Measurements from ENCODE around the gene SMIM24.
A peak's percentile ranks its signal among the peaks of the same experiment; 100 is the strongest.

The SMIM24 gene

DNA sequence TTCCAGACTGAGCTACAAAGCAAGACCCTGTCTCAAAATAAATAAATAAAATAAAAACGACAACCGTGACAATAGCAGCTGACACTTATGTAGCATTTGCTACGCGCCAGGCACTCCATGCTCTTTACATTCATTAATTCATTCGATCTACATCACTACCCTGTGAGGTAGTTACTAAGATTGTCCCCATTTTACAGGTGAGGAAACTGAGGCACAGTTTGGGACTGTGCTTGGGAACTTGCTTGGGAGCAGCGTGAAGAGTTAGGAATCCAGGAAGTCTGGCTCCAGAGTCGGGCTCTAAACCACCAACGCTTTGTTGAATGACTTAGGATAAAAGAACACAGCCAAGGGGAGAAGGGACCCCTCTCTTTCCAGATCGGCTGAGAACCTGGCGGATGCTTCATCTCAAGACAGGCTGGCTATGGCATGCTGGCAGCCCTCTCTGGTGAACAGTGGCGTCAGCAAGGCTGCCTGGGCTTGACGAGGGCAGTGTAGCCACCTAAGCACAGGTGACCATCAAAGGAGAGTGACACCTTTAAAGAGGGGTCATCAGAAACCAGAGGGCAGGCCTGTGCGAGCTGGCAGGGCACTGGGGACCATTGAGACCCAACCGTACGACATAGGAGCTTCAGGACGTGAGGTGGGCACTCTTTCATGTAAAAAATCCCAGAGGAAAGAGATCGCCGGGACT is 19.6 kb upstream of the SMIM24 start:
- intact Hi-C loops (cut with DNase I): no loop called here
- no peak for DNase-seq

DNA sequence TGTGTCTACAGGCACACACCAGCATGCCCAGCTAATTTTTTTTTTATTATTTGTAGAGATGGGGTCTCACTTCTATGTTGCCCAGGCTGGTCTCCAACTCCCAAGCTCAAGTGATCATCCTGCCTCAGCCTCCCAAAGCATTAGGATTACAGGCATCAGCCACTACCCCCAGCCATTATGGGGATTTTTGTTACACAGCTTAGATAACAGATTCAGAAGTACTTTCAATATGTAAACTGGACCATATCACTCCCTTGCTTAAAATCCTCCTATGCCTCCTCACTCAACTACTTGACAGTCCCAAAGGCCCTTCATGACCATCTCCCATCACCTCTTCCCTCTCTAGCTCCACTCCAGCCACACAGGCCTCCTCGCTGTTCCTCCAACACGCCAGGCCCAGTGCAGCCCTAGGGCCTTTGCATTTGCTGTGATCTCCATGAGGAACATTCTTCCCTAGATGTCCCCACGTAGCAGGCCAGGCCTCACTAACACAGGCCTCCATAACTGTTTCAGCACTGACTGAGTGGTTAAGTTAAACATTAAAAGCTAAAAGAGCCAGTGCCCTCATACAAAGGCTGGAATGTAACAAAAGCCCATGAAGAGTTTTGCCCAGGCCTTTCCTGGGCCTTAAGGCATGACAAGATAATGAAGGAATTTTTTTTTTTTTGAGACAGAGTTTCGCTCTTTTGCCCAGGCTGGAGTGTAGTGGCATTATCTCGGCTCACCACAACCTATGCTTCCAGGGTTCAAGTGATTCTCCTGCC is 17.6 kb upstream of the SMIM24 start:
- DNase-seq: no peak
- intact Hi-C loops (cut with DNase I): no loop called here

- peak in 1 of 10 donors; percentile 84 for DNase-seq
- intact Hi-C loops (cut with DNase I): no loop called here
Measured at GRCh38 chr19:3496392-3497273, 16.3 kb upstream of the SMIM24 start.

DNA sequence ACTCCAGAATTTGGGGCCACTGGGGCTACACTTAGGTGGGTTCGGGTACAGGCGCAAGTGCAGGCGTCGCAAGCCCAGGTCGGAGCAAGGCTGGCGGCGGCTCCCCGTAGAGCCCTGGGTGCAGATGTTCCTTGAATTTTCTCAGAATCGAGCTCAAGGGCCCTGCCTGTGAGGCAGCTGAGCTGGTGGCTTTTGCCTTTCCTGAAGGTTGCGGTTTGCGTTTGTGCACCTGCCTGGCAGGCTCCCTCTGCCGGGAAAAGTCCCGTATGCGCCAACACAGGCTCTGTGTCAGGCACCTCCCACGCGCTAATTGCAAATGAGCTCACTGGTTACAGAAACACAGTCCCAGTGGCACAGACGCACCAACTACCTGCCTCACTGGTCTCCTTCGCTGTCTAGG is 14.2 kb upstream of the SMIM24 start:
- DNase-seq: peak in 3 of 10 donors; percentile 34 to 91 (median 89)
- intact Hi-C loops (cut with DNase I): no loop called here

- intact Hi-C loops (cut with DNase I): no loop called here
- peak; percentile 83 to 99 (median 94) for DNase-seq
Measured at GRCh38 chr19:3494051-3494450, 13.7 kb upstream of the SMIM24 start.

- intact Hi-C loops (cut with DNase I): no loop called here
- DNase-seq: peak in 1 of 10 donors; percentile 80
Measured at GRCh38 chr19:3493651-3494050, 13.3 kb upstream of the SMIM24 start.

GRCh38 chr19:3492919-3493318 is 12.6 kb upstream of the SMIM24 start:
- peak in 2 of 10 donors; percentile 81 to 83 for DNase-seq
- intact Hi-C loops (cut with DNase I): no loop called here

DNA sequence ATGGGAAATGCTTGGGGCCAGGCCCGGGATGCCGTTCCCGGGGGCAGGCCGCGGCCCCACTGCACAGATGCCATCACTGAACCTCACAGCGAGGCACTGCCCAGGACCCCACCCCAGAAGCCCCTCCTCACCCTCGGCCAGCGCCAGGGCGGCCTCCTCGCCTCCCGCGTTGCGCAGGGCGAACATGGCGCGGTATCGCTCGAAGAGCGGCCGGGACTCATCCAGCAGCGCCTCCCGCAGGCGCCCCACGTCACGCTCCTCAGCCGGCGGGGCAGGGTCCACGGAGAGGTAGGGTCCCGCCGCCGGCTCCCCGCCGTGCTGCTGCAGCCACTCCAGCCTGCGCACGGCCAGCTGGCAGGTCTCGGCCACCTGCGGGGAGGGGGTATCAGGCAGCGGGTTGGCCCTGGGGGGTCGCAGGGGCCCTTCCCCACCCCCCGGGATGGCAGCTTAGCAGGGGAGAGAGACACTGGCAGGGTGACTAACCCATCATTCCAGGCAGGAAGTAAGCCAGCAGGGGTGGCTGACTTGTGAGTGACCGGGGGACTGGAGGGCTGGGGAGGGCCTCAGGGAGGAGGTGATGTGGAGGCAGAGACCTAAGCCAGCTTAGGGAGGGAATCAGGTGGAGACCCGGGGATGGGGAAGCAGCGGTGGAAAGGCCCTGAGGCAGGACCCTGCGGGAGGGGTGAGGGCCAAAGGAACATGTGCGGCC is 12.0 kb upstream of the SMIM24 start:
- peak in 1 of 10 donors; percentile 66 for DNase-seq
- intact Hi-C loops (cut with DNase I): no loop called here

DNA sequence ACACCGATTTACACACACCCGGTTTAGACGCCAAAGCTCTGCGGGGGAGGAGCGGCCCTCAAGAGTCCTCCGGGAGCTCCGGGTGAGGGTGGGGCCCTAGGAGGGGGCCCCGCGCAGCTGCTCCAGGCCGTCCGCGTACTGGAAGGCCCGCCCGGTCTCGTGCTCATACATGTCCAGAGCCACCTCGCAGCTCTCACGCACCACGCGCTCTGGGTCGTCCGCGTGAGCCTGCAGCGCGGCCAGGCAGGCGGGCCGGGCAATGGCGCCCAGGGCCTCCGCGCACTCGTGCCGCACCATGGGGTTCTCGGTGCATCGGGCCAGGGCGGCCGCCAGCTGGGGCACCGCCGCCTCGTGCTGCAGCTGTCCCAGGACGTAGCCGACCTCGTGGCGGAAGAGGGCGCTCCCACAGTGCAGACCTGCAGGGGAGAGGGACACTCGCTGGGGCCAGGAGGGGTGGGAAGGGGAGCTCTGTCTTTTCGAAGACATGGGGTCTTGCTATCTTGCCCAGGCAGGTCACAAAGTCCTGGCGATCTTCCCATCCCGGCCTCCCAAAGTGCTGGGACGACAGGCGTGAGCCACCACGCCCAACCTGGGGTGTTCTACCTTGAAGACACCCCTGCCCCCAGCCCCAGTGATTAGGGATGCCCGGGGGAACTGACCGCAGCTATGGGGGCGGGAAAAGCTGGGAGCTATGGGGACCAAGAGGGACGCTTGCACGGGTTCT is 11.2 kb upstream of the SMIM24 start:
- intact Hi-C loops (cut with DNase I): no loop called here

GRCh38 chr19:3483226-3483628 is 2.9 kb upstream of the SMIM24 start, which contains the start of gene SMIM44:
Gene SMIM44, minus strand, starts transcription at chr19:3483441. Its CDS starts 38 bp downstream, at chr19:3483403.
- intact Hi-C loops (cut with DNase I): no loop called here
- peak in 1 of 10 donors; percentile 70 for DNase-seq

More for the DNA sequence above, 11.2 kb upstream of the SMIM24 start:
- DNase-seq: peak in 2 of 10 donors; percentile 66 to 82

DNA sequence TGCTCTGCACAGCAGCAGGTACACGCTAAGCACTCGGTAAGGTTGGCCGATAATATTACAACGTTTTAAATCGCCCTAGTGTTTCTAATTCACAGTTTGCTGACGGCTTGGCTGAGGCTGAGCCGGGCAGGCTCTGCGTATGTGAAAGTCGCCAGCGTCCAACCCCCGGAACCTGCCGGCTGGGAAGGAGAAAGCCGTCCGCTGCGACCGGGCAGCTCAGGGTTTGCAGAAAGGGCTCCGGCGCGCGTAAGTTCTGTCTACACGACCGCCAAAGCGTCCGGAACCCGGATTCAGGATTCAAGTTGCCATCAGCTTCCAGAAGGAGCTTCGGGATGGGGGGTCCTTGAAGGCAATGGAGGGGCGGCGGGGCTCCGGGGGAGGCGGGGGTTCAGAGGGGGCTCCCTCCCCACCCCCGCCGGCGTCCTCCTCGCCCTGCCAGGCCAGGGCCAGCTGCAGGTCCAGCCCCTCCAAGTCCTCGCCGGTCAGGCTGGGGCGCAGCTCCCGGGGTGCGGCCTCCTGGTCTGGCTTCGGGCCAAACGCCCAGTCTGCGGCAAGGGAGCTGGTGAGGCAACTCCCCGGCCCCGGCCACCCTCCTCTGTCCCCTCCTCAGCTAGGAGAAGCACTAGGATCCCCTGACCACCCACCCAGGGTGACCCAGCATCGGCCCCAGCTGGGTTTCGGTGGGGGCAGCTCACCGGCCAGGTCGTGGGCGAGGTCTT is 2.3 kb upstream of the SMIM24 start:
- DNase-seq: peak in 1 of 10 donors; percentile 86
- intact Hi-C loops (cut with DNase I): no loop called here

GRCh38 chr19:3481241-3482090 is 1.1 kb upstream of the SMIM24 start:
- intact Hi-C loops (cut with DNase I): no loop called here

DNA sequence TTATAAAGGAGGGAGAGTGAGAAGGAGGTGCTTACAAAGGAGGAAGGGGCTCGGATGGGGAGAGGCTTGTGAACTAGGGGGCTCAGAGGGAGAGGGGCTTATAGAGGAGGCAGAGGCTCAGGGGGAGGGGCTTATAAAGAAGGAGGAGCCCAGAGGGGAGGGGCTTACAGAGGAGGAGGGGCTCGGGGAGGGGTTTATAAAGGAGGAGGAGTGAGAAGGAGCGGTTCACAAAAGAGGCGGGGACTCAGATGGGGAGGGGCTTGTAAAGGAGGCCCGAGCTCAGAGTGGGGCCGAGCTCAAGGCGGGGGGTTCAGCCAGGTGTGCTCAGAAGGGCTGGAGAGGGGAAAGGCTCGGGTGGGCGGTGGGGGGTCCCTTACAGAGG is 500 bp downstream of the SMIM24 start:
- intact Hi-C loops (cut with DNase I): no loop called here
- no peak for DNase-seq

More at GRCh38 chr19:3481241-3482090, 1.1 kb upstream of the SMIM24 start:
- no peak for DNase-seq

- no peak for DNase-seq
- intact Hi-C loops (cut with DNase I): no loop called here
Measured at GRCh38 chr19:3479177-3479833, 1.0 kb downstream of the SMIM24 start.

- intact Hi-C loops (cut with DNase I): no loop called here
- DNase-seq: no peak
Measured at GRCh38 chr19:3478409-3479176, 1.7 kb downstream of the SMIM24 start.

- intact Hi-C loops (cut with DNase I): no loop called here
- no peak for DNase-seq
Measured at GRCh38 chr19:3477951-3478350, 2.4 kb downstream of the SMIM24 start.

DNA sequence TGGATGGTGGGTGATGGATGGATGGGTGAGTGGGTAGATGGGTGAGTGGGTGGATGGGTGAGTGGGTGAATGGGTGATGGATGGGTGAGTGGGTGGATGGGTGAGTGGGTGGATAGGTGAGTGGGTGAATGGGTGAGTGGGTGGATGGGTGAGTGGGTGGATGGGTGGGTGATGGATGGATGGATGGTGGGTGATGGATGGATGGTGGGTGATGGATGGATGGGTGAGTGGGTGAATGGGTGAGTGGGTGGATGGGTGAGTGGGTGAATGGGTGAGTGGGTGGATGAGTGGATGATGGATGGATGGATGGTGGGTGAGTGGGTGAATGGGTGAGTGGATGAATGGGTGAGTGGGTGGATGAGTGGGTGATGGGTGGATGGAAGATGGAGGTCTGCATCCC is 2.8 kb downstream of the SMIM24 start:
- intact Hi-C loops (cut with DNase I): no loop called here
- DNase-seq: no peak

Measured in posterior cingulate gyrus (tissue), 11 donors.